Uterus (tissue), 2 donors: ENCODE data around the gene FSIP1.

Source experiments
- CTCF ChIP-seq, 4 experiments: fragments of 200-600 bp in 2 of 4; fragments of 450-650 bp in 2 of 4; sonication (generic) in 2 of 4; IDR thresholded peaks; one replicate each; pipeline ENCODE4 v1.5.1; 2016 to 2019; ENCODE audit warnings: antibody characterized with exemption in 4 of 4, mild to moderate bottlenecking in 2 of 4, moderate library complexity in 1 of 4
- POLR2A ChIP-seq, 2 donors: fragments of 450-650 bp; IDR thresholded peaks; one replicate each; pipeline ENCODE4 v1.6.1; 2016; ENCODE audit warnings: antibody characterized with exemption in 2 of 2, mild to moderate bottlenecking in 1 of 2, moderate library complexity in 1 of 2

- no peak for TF ChIP-seq POLR2A (IDR thresholded peaks at IDR 0.05)
- TF ChIP-seq CTCF (IDR thresholded peaks at IDR 0.05), result no peak
These were observed 160.7 kb downstream of the FSIP1 start for GRCh38 chr15:39621976-39622375.
